Measurements from ENCODE around the gene ZNF300.
"Not testable (repeated sequence)": the region's sequence is repeated elsewhere in the genome, so short reads cannot be mapped to it uniquely, and the experiment has no call there.

The ZNF300 gene

DNA sequence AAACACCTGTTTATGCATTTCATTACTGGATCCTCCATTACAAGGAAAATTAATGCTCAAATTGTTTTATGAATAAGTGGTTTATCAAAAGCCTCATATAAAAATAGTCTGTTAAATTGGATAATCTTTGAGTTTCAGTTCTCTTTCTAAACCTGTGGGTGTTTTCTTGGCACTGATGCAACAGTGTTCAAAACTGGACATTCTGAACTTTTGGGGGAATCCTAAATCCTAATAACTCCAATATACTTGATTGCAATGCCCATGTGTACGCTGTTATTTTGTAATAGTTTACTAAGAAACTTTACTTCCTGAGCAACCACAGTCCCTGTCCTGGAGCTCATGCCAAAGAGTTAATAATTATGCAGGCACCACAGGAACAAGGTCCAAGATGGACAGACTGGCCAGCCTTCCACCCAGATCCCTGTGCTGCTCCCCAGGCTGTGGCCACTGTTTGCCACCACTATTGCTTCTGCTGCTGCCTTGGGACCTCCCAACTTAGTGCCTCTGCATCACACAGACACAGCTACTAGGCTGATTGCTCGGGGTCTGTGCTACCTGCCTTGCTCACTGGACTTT lies 44.4 kb downstream of the ZNF300 start:
- Histone ChIP-seq H3K4me2 (ENCODE audit: insufficient read depth, low read length) (no peak overlapping the region), H3K4me3 (ENCODE audit: low read depth in 1 of 2, low read length in 2 of 2) (no peak overlapping the region), H2AFZ (ENCODE audit: low read depth, low read length) (no peak overlapping the region), H4K20me1 (ENCODE audit: insufficient read depth, low read length) (no peaks in the 10 kb centered on the region), H3K9me3 (ENCODE audit: insufficient read depth, low read length, severe bottlenecking) (no peaks in the 10 kb centered on the region), H3K36me3 (ENCODE audit: insufficient read depth, low read length) (no peaks in the 10 kb centered on the region), H3K27me3 (ENCODE audit: insufficient read depth, low read length, poor library complexity) (no peaks in the 10 kb centered on the region), H3K27ac (ENCODE audit: low read length) (no peak overlapping the region), H3K4me1 (ENCODE audit: insufficient read depth, low read length) (no peaks in the 10 kb centered on the region), H3K9ac (ENCODE audit: low read depth, low read length) (no peak overlapping the region), H3K79me2 (ENCODE audit: insufficient read depth, low read length) (no peaks in the 10 kb centered on the region)
- TF ChIP-seq CTCF (IDR thresholded peaks at IDR 0.05; ENCODE audit: borderline replicate concordance, extremely low read depth, low read length, poor library complexity, severe bottlenecking) (no peak), EZH2 (IDR thresholded peaks at IDR 0.05; ENCODE audit: borderline replicate concordance, low read depth, low read length, severe bottlenecking) (no peak)
- no peak for ATAC-seq (ENCODE audit: insufficient read depth, low read depth)
- no peak for DNase-seq

GRCh38 chr5:150856700-150857099 lies 48.1 kb downstream of the ZNF300 start:
- not testable (repeated sequence) for H2AFZ ChIP-seq (ENCODE audit: low read depth, low read length); H3K27ac ChIP-seq (ENCODE audit: low read length); H3K79me2 ChIP-seq (ENCODE audit: insufficient read depth, low read length); H3K9me3 ChIP-seq (ENCODE audit: insufficient read depth, low read length, severe bottlenecking); H3K4me2 ChIP-seq (ENCODE audit: insufficient read depth, low read length); H3K4me3 ChIP-seq (ENCODE audit: low read depth in 1 of 2, low read length in 2 of 2); H3K9ac ChIP-seq (ENCODE audit: low read depth, low read length); H3K36me3 ChIP-seq (ENCODE audit: insufficient read depth, low read length); DNase-seq; H3K27me3 ChIP-seq (ENCODE audit: insufficient read depth, low read length, poor library complexity); H4K20me1 ChIP-seq (ENCODE audit: insufficient read depth, low read length); ATAC-seq (ENCODE audit: insufficient read depth, low read depth); H3K4me1 ChIP-seq (ENCODE audit: insufficient read depth, low read length)

- H3K27ac ChIP-seq (ENCODE audit: low read length) = no peak overlapping the region
- H3K4me1 ChIP-seq (ENCODE audit: insufficient read depth, low read length) = peaks cover 4% of the 10 kb centered on the region; the same call in 1 of the 2 replicates
- no peak overlapping the region for H3K9ac ChIP-seq (ENCODE audit: low read depth, low read length)
- no peak overlapping the region for H3K4me3 ChIP-seq (ENCODE audit: low read depth in 1 of 2, low read length in 2 of 2)
- ATAC-seq (ENCODE audit: insufficient read depth, low read depth) (no peak), DNase-seq (no peak)
- no peaks in the 10 kb centered on the region for H4K20me1 ChIP-seq (ENCODE audit: insufficient read depth, low read length)
- no peaks in the 10 kb centered on the region for H3K79me2 ChIP-seq (ENCODE audit: insufficient read depth, low read length)
- TF ChIP-seq EZH2 (IDR thresholded peaks at IDR 0.05; ENCODE audit: borderline replicate concordance, low read depth, low read length, severe bottlenecking) (no peak), CTCF (IDR thresholded peaks at IDR 0.05; ENCODE audit: borderline replicate concordance, extremely low read depth, low read length, poor library complexity, severe bottlenecking) (no peak)
- no peaks in the 10 kb centered on the region for H3K27me3 ChIP-seq (ENCODE audit: insufficient read depth, low read length, poor library complexity)
- peak overlapping the region; percentile 55 for H2AFZ ChIP-seq (ENCODE audit: low read depth, low read length)
- H3K36me3 ChIP-seq (ENCODE audit: insufficient read depth, low read length) = no peaks in the 10 kb centered on the region
- H3K4me2 ChIP-seq (ENCODE audit: insufficient read depth, low read length) = peak overlapping the region; percentile 50
- no peaks in the 10 kb centered on the region for H3K9me3 ChIP-seq (ENCODE audit: insufficient read depth, low read length, severe bottlenecking)
Measured at GRCh38 chr5:150853561-150853960, 51.2 kb downstream of the ZNF300 start.

DNA sequence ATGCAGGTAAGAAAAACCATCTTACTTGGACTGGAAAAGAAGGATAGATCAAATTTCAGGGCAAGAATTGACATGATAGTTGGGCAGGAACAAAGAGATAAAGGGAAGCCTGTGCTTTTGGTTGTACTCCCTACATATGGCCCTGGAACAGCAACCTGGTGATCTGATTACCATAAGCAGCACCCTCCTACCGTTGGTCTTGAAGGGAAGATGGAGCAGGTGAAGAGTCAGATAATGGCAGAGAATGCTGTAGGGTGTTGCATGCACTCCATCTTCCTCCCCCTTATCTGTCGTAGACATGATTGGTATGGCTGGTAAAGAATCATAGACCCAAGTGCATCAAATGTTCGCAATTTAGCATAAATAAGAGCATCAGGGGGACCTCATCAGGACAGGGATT lies 53.7 kb downstream of the ZNF300 start:
- ATAC-seq (ENCODE audit: insufficient read depth, low read depth) (no peak), DNase-seq (no peak)
- H3K4me1 ChIP-seq (ENCODE audit: insufficient read depth, low read length) = peaks cover 20% of the 10 kb centered on the region
- H3K27ac ChIP-seq (ENCODE audit: low read length) = no peak overlapping the region
- H3K27me3 ChIP-seq (ENCODE audit: insufficient read depth, low read length, poor library complexity) = no peaks in the 10 kb centered on the region
- TF ChIP-seq CTCF (IDR thresholded peaks at IDR 0.05; ENCODE audit: borderline replicate concordance, extremely low read depth, low read length, poor library complexity, severe bottlenecking) (no peak), EZH2 (IDR thresholded peaks at IDR 0.05; ENCODE audit: borderline replicate concordance, low read depth, low read length, severe bottlenecking) (no peak)
- no peaks in the 10 kb centered on the region for H3K36me3 ChIP-seq (ENCODE audit: insufficient read depth, low read length)
- no peaks in the 10 kb centered on the region for H3K79me2 ChIP-seq (ENCODE audit: insufficient read depth, low read length)
- no peaks in the 10 kb centered on the region for H3K9me3 ChIP-seq (ENCODE audit: insufficient read depth, low read length, severe bottlenecking)
- no peak overlapping the region for H3K4me3 ChIP-seq (ENCODE audit: low read depth in 1 of 2, low read length in 2 of 2)
- H4K20me1 ChIP-seq (ENCODE audit: insufficient read depth, low read length) = no peaks in the 10 kb centered on the region
- H2AFZ ChIP-seq (ENCODE audit: low read depth, low read length) = no peak overlapping the region
- H3K4me2 ChIP-seq (ENCODE audit: insufficient read depth, low read length) = no peak overlapping the region
- H3K9ac ChIP-seq (ENCODE audit: low read depth, low read length) = no peak overlapping the region

Data from DND-41 (cell line).